Activated T-cell treated with anti-CD3 and anti-CD28 coated beads for 24 hours (primary cell): ENCODE measurements around the gene BANP.
"Not testable (repeated sequence)": the region's sequence is repeated elsewhere in the genome, so short reads cannot be mapped to it uniquely, and the experiment has no call there.

ENCODE experiments used
- DNase-seq: peaks from one replicate; pipeline ENCODE4 v3.0.0-alpha.2; 2020; ENCODE audit warnings: low read depth

Gene BANP

GRCh38 chr16:88014954-88015805 lies 63.9 kb downstream of the BANP start:
- no peak for DNase-seq

- DNase-seq, result no peak
Measured at GRCh38 chr16:88015806-88016140, 64.5 kb downstream of the BANP start.

GRCh38 chr16:88016386-88016785 lies 65.2 kb downstream of the BANP start:
- DNase-seq, result not testable (repeated sequence)

- DNase-seq, result no peak
Measured at GRCh38 chr16:88016964-88017363, 65.7 kb downstream of the BANP start.

GRCh38 chr16:88017587-88018101 lies 66.4 kb downstream of the BANP start:
- DNase-seq, result no peak

GRCh38 chr16:88018382-88018781 lies 67.1 kb downstream of the BANP start:
- DNase-seq, result not testable (repeated sequence)

- DNase-seq, result not testable (repeated sequence)
Measured at GRCh38 chr16:88019041-88019820, 68.0 kb downstream of the BANP start.

GRCh38 chr16:88019821-88020515 lies 68.7 kb downstream of the BANP start:
- DNase-seq, result no peak

- no peak for DNase-seq
Measured at GRCh38 chr16:88020516-88020885, 69.3 kb downstream of the BANP start.

- not testable (repeated sequence) for DNase-seq
Measured at GRCh38 chr16:88021041-88021970, 70.1 kb downstream of the BANP start.

- DNase-seq, result no peak
Measured at GRCh38 chr16:88022076-88023042, 71.1 kb downstream of the BANP start.

GRCh38 chr16:88023366-88023765 lies 72.1 kb downstream of the BANP start:
- DNase-seq, result no peak

GRCh38 chr16:88023786-88024185 lies 72.6 kb downstream of the BANP start:
- DNase-seq, result no peak

GRCh38 chr16:88024491-88025085 lies 73.4 kb downstream of the BANP start:
- DNase-seq, result not testable (repeated sequence)

GRCh38 chr16:88025086-88025492 lies 73.9 kb downstream of the BANP start:
- not testable (repeated sequence) for DNase-seq

GRCh38 chr16:88025828-88026555 lies 74.8 kb downstream of the BANP start:
- DNase-seq, result not testable (repeated sequence)

GRCh38 chr16:88026964-88027938 lies 76.0 kb downstream of the BANP start:
- no peak for DNase-seq
